NCI-H446 treated with DMSO at 0.1 percent for 48 hours (cell line): ENCODE measurements around the gene MTUS2.
"Not testable (repeated sequence)": the region's sequence is repeated elsewhere in the genome, so short reads cannot be mapped to it uniquely, and the experiment has no call there.

ENCODE experiments used
- DNase-seq: peaks from one replicate; lab custom pipeline; 2025; lab: John Stamatoyannopoulos, UW

MTUS2 gene

GRCh38 chr13:29318741-29319140 is 498.6 kb downstream of the MTUS2 start:
- DNase-seq = no peak

GRCh38 chr13:29319451-29319850 is 499.3 kb downstream of the MTUS2 start:
- DNase-seq = no peak

GRCh38 chr13:29323954-29324353 is 503.8 kb downstream of the MTUS2 start:
- DNase-seq = no peak

GRCh38 chr13:29324601-29325000 is 504.5 kb downstream of the MTUS2 start:
- DNase-seq = no peak

- no peak for DNase-seq
Measured at GRCh38 chr13:29328501-29328900, 508.4 kb downstream of the MTUS2 start.

- DNase-seq = no peak
Measured at GRCh38 chr13:29336356-29336755, 516.2 kb downstream of the MTUS2 start.

- DNase-seq = no peak
Measured at GRCh38 chr13:29339386-29340272, 519.5 kb downstream of the MTUS2 start.

GRCh38 chr13:29345860-29346582 is 525.9 kb downstream of the MTUS2 start:
- not testable (repeated sequence) for DNase-seq

- no peak for DNase-seq
Measured at GRCh38 chr13:29355029-29355428, 534.9 kb downstream of the MTUS2 start.

- no peak for DNase-seq
Measured at GRCh38 chr13:29359181-29359580, 539.0 kb downstream of the MTUS2 start.

GRCh38 chr13:29361716-29362115 is 541.6 kb downstream of the MTUS2 start:
- DNase-seq = no peak

GRCh38 chr13:29362849-29363604 is 542.9 kb downstream of the MTUS2 start:
- DNase-seq = no peak

- DNase-seq = no peak
Measured at GRCh38 chr13:29369060-29369743, 549.1 kb downstream of the MTUS2 start.

- no peak for DNase-seq
Measured at GRCh38 chr13:29379281-29379680, 559.1 kb downstream of the MTUS2 start.

- no peak for DNase-seq
Measured at GRCh38 chr13:29379865-29380264, 559.7 kb downstream of the MTUS2 start.

GRCh38 chr13:29382021-29382420 is 561.9 kb downstream of the MTUS2 start:
- DNase-seq = no peak

GRCh38 chr13:29383476-29383875 is 563.3 kb downstream of the MTUS2 start:
- DNase-seq = no peak

- DNase-seq = no peak
Measured at GRCh38 chr13:29384466-29384865, 564.3 kb downstream of the MTUS2 start.

GRCh38 chr13:29384871-29385270 is 564.7 kb downstream of the MTUS2 start:
- DNase-seq = no peak

GRCh38 chr13:29386246-29386645 is 566.1 kb downstream of the MTUS2 start:
- no peak for DNase-seq

GRCh38 chr13:29390598-29390997 is 570.5 kb downstream of the MTUS2 start:
- not testable (repeated sequence) for DNase-seq

- DNase-seq = no peak
Measured at GRCh38 chr13:29396446-29396845, 576.3 kb downstream of the MTUS2 start.
